HepG2 (cell line): ENCODE results near the gene ZCCHC24. TPM values are rescaled to one million over a fixed set of nuclear protein-coding genes. Genes with fewer than 3 reads are reported as not detected.
A peak's percentile ranks its signal among the peaks of the same experiment; 100 is the strongest.

Source experiments
- ARHGAP35 ChIP-seq: sonication (generic); formaldehyde crosslinking; IDR thresholded peaks from 2 replicates; pipeline ENCODE4 v1.9.0; 2022; ENCODE audit warnings: mild to moderate bottlenecking, inconsistent platforms, moderate library complexity, missing genetic modification reagents, borderline replicate concordance
- ATF1 ChIP-seq: IDR thresholded peaks from 2 replicates; pipeline ENCODE4 v1.6.1; 2016; ENCODE audit warnings: mild to moderate bottlenecking, control low read depth
- BCL6 ChIP-seq: IDR thresholded peaks from 2 replicates; pipeline ENCODE4 v1.6.1; 2016; ENCODE audit warnings: missing genetic modification reagents, missing compliant biosample characterization
- BRD4 ChIP-seq: sonication (generic); formaldehyde crosslinking; IDR thresholded peaks from 2 replicates; pipeline ENCODE4 v1.4.0; 2020; ENCODE audit warnings: missing genetic modification reagents
- CCAR2 ChIP-seq: fragments of 200-400 bp; formaldehyde crosslinking; optimal IDR thresholded peaks from 2 replicates; pipeline ENCODE3; 2018; ENCODE audit warnings: low read depth, mild to moderate bottlenecking, low read length, moderate library complexity
- CENPX ChIP-seq: sonication (generic); formaldehyde crosslinking; IDR thresholded peaks from 2 replicates; pipeline ENCODE4 v1.9.0; 2021; ENCODE audit warnings: mild to moderate bottlenecking, missing genetic modification reagents, moderate library complexity
- FLYWCH1 ChIP-seq: sonication (generic); formaldehyde crosslinking; IDR thresholded peaks from 2 replicates; pipeline ENCODE4 v1.8.1; 2023; ENCODE audit warnings: mild to moderate bottlenecking, missing genetic modification reagents
- HINFP ChIP-seq: sonication (generic); formaldehyde crosslinking; IDR thresholded peaks from 2 replicates; pipeline ENCODE4 v1.4.0; 2020; ENCODE audit warnings: low read depth, mild to moderate bottlenecking, missing genetic modification reagents
- MEIS2 ChIP-seq: sonication (generic); formaldehyde crosslinking; IDR thresholded peaks from 2 replicates; pipeline ENCODE4 v1.9.0; 2021; ENCODE audit warnings: mild to moderate bottlenecking, missing genetic modification reagents
- MNT ChIP-seq: fragments of 450-650 bp; IDR thresholded peaks from 2 replicates; pipeline ENCODE4 v1.6.1; 2016
- MTA1 ChIP-seq: sonication (generic); formaldehyde crosslinking; IDR thresholded peaks from 2 replicates; pipeline ENCODE4 v1.4.0; 2020; ENCODE audit warnings: missing genetic modification reagents, mild to moderate bottlenecking, borderline replicate concordance
- NCOA5 ChIP-seq: sonication (generic); formaldehyde crosslinking; IDR thresholded peaks from 2 replicates; pipeline ENCODE4 v1.4.0; 2020; ENCODE audit warnings: missing genetic modification reagents
- NFKB2 ChIP-seq: sonication (generic); formaldehyde crosslinking; IDR thresholded peaks from 2 replicates; pipeline ENCODE4 v1.4.0; 2020; ENCODE audit warnings: missing genetic modification reagents, borderline replicate concordance
- ONECUT2 ChIP-seq: sonication (generic); formaldehyde crosslinking; IDR thresholded peaks from 2 replicates; pipeline ENCODE4 v1.4.0; 2020; ENCODE audit warnings: missing genetic modification reagents
- TBX3 ChIP-seq: fragments of 450-650 bp; IDR thresholded peaks from 2 replicates; pipeline ENCODE4 v1.6.1; 2017; ENCODE audit warnings: antibody characterized with exemption, mild to moderate bottlenecking, inconsistent platforms, borderline replicate concordance
- TCF7L2 ChIP-seq: IDR thresholded peaks from 2 replicates; pipeline ENCODE4 v1.6.1; 2011; ENCODE audit warnings: mild to moderate bottlenecking, low read depth, low read length, moderate library complexity
- TGIF2 ChIP-seq: IDR thresholded peaks from 2 replicates; pipeline ENCODE4 v1.6.1; 2016; ENCODE audit warnings: control low read depth, missing compliant biosample characterization
- THAP9 ChIP-seq: sonication (generic); formaldehyde crosslinking; IDR thresholded peaks from 2 replicates; pipeline ENCODE4; 2020; ENCODE audit warnings: missing genetic modification reagents, mild to moderate bottlenecking, borderline replicate concordance
- XRCC5 ChIP-seq: fragments of 200-400 bp; formaldehyde crosslinking; optimal IDR thresholded peaks from 2 replicates; pipeline ENCODE3; 2017; ENCODE audit warnings: mild to moderate bottlenecking, low read length
- ZNF12 ChIP-seq: sonication (generic); formaldehyde crosslinking; IDR thresholded peaks from 2 replicates; pipeline ENCODE4 v1.5.0; 2020; ENCODE audit warnings: missing genetic modification reagents
- ZNF441 ChIP-seq: sonication (generic); formaldehyde crosslinking; IDR thresholded peaks from 2 replicates; pipeline ENCODE4 v1.7.0; 2021; ENCODE audit warnings: missing genetic modification reagents, borderline replicate concordance
- ZNF629 ChIP-seq: sonication (generic); formaldehyde crosslinking; conservative IDR thresholded peaks from 2 replicates; pipeline ENCODE4 v1.5.0; 2020; ENCODE audit warnings: missing genetic modification reagents
- ZNF773 ChIP-seq: sonication (generic); formaldehyde crosslinking; IDR thresholded peaks from 2 replicates; pipeline ENCODE4 v1.4.0; 2020; ENCODE audit warnings: missing genetic modification reagents, borderline replicate concordance
- polyA plus RNA-seq, 8 experiments: library from polyadenylated mRNA; depleted of rRNA in 3 of 8; stranded (reverse) in 7 of 8; unstranded in 1 of 8; fragments of >200 nt; fragmentation: Illumina TruSeq in 4 of 8; extraction: Trizol in 4 of 8; gene quantifications; 2 replicates each; pipeline versions ENCODE4 v1.2.1 to v1.2.3, GENCODE V29; 2011 to 2016; ENCODE audit warnings: low read depth in 4 of 8, missing spikeins in 1 of 8, mixed read lengths in 1 of 8; ENCODE audit not compliant: insufficient read depth in 1 of 8
- total RNA-seq, 5 experiments: library from RNA; depleted of rRNA; stranded (reverse); fragments of >200 nt; fragmentation: Illumina TruSeq; extraction: Trizol; gene quantifications; 2 replicates each; pipeline ENCODE4 v1.2.3, GENCODE V29; 2016; ENCODE audit warnings: low read depth in 1 of 5

ZCCHC24 gene
- total and polyA plus RNA-seq, 2 of the 13 experiments (the other 11 are each of a cell fraction or from before 2014, with no cell fraction given) = 3.1 to 7.9 TPM

- TF ChIP-seq TBX3 (no peak), BCL6 (CRISPR knock-in tag) (no peak), MEIS2 (no peak), BRD4 (CRISPR knock-in tag) (no peak), ZNF773 (CRISPR knock-in tag) (no peak), ZNF12 (CRISPR knock-in tag) (no peak), ONECUT2 (CRISPR knock-in tag) (no peak), ARHGAP35 (CRISPR knock-in tag) (no peak), TCF7L2 (no peak), ZNF441 (CRISPR knock-in tag) (no peak), NCOA5 (CRISPR knock-in tag) (no peak), TGIF2 (CRISPR knock-in tag) (no peak), CCAR2 (no peak), FLYWCH1 (CRISPR knock-in tag) (no peak), MNT (no peak), NFKB2 (CRISPR knock-in tag) (no peak), THAP9 (CRISPR knock-in tag) (no peak), ZNF629 (CRISPR knock-in tag) (peak; percentile 37; the same call in 1 of the 2 replicates), HINFP (CRISPR knock-in tag) (no peak), XRCC5 (no peak), ATF1 (CRISPR knock-in tag) (no peak), MTA1 (0 out of 2 replicates have a peak, but pooled peaks have one; percentile 39), CENPX (CRISPR knock-in tag) (no peak)
These were observed 14.5 kb downstream of the ZCCHC24 start (continued) for GRCh38 chr10:79430936-79431335.
